ENCODE results near the gene SUPT6H.

SUPT6H gene

DNA sequence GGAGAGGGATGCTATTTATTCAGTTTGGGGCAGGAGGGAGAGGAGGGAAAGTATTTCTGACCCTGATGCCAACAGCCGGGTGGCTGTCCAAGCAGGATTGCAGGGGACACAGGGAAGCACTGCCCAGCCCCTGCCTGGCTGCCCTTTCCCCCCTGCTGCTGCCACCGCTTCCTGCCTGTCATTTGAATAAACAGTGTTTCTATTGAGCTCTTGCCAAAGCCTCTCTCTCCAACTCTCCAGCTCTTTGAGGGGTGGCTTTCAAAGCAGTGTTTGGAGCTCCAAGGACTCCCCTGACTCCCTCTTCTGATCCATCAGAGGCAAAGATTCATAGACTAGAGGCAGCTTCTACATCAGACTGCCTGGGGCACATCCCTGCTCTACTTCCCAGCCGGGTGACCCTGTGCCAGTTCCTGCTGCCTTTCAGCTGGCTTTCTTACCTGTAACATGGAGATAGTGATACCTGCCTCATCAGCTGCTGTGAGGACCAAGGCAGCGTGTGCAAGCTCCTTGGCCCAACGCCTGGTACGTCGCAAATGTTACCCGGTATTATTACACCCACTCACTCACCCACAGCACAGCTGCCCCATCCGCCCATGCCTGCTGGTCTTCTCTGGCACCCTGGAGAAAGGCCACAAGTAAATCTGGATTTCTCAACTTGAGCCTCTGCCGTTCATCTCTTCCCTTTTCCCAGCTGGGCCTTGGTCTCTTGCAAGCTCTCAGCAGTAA, 40.2 kb downstream of the SUPT6H start:
- DNase-seq (ENCODE audit: low spot score) = peak; percentile 27

- DNase-seq (ENCODE audit: low spot score) = no peak
Observed at GRCh38 chr17:28702752-28703150, 40.7 kb downstream of the SUPT6H start.

DNA sequence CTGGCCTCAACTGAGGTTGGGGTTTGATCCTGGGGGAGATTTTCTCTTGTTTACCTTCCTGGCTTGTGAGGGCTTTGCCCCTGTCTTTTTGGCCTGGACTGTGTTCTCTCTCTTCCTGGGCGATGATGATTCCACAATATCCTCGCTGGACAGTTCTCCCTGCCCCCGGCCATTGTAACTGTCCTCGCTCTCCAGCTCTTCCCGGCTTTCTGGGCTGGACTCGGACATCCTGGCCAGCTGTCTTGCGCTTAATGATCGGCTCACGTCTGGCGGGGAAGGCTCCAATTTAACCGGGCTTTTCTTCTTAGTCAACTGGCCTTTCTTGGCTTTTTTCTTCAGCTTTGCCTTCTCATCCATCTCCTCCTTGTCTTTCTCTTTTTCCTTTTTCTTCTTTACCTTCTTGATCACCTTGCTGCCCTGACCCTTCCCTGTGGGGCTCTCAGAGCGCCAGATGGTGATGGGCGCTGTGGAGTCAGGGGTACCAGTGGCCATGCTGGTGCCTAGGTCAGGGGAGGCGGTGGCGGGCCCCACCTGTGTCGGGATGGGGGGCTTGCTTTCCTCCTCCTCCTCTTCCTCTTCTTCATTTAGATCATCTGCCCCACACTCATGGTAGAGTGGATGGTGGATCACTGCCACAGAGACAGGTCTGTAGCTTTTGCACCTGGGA, 41.7 kb downstream of the SUPT6H start:
- no peak for DNase-seq (ENCODE audit: low spot score)

- no peak for DNase-seq (ENCODE audit: low spot score)
Observed at GRCh38 chr17:28704219-28704858, 42.3 kb downstream of the SUPT6H start.

GRCh38 chr17:28705074-28705659, 43.2 kb downstream of the SUPT6H start:
- no peak for DNase-seq (ENCODE audit: low spot score)

GRCh38 chr17:28705728-28706334, 43.8 kb downstream of the SUPT6H start:
- no peak for DNase-seq (ENCODE audit: low spot score)

GRCh38 chr17:28706471-28707338, 44.7 kb downstream of the SUPT6H start:
- DNase-seq (ENCODE audit: low spot score) = no peak

DNA sequence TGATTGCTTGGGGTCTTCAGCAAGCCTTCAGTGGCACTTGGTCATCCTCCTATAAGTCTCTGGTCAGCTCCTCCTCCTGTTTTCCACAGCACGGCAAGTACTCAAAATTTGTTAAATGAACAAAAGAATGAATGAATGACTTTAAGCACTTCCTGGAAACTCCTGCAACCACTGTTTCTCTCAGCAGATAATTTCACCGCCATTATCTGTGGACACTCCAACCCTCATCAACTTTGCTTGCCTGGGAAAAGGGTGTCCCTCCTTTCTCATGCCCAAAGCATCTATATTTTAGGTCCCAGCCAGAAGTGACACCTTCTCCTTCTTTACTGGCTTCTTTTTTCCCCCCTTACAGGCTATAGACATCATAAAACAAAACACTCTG, 45.3 kb downstream of the SUPT6H start:
- no peak for DNase-seq (ENCODE audit: low spot score)

GRCh38 chr17:28710861-28711722, 49.1 kb downstream of the SUPT6H start:
- DNase-seq (ENCODE audit: low spot score) = peak; percentile 86

DNA sequence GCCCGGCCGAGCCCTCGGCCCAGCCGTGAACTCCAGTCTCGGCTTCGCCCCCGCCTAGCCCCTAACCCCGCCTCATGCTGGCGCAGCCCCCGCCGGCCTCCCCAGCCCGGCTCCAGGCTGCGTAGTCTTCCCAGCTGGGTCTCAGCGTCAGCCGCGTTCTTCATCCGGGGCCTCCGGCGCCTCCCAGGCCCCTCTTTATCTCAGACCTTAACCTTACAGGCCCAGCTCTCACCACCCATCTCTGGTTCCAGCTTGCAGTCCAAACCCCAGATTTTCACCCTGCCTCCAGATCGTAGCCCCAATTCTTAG, 49.7 kb downstream of the SUPT6H start, which contains the start of gene PROCA1:
Gene PROCA1 (minus strand): TSS at position 166 of the 309 bp plus-strand sequence. CDS start 228 bp downstream, outside the sequence.
- no peak for DNase-seq (ENCODE audit: low spot score)

DNA sequence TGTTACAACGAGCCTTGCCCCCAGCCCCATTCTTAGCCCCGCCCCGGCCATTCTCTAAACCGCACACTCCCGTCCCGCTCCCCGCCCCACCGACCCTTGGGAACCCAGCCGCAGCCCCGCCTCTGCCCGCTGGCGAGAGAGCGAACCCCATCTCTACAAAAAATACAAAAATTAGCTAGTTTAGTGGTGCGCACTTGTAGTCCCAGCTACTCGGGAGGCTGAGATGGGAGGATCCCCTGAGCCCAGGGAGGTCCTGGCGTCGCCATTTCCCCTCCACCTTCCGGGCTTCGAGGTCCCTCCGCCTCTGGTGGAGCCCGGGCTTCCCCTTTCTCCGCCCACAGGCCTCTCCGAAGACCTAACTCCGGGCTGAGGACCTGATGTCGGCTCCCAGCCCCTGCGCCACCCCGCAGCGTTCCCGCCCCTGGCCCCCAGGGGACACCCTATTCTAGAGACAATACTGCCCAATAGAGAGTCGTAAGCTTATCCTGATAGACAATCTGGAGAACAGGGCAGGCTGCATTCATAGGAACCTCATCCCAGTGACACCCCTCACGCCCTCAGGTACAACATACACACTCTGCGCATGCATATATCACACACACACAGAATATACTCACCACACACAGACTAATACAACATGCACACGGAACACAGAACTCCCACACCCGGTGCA, 50.2 kb downstream of the SUPT6H start:
- peak; percentile 58 for DNase-seq (ENCODE audit: low spot score)

DNA sequence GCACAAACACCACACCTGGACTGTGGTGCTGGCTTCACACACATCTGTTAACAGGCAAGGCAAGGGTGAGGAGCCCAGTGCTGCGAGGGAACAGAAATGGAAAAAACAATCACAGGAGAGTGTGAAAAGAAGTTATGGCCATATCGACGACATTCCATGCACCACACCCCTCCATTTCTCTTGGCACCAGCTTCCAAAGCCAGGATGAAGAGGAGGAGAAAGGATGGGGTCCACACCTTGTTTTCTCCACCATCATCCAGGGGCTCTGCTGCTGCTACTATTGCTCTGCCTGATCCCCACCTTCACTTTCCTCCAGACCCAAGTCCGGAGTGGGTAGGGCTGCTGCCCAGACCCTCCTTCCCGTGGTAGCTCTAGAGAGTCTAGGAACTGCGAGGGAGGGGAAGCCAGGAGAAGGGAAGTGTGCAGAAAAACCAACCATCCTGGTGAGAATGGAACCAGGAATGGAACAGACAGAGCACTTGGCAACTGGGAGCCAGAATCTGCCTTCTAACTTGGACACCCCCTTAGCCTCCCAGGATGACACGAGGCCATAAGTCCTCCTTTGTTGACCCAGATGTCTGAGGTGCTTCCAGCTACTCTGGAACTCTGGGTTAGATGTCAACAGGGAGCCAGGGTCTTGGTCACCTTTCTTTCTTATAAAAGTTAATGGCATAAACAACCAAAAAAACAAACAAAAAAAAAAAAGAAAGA, 50.9 kb downstream of the SUPT6H start:
- peak; percentile 36 for DNase-seq (ENCODE audit: low spot score)

DNA sequence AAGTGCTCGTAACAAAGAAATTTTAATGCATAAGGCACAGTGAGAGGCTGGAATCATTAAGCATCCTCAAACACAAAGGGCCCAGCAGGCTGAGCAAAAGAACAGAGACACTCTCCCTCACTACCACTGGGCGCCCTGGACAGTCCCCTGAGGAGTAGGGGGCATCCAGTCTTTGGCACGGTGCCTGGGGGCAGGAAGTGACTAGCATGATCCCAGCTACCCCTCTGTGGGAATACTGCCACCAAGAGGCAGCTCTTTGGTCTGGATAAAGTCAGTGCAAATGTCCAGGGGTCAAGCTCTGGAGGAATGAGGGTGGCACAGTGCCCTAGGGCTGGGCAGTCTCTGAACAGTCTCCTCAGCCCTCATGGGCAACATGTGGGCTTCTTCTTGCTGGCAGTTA, 52.3 kb downstream of the SUPT6H start:
- DNase-seq (ENCODE audit: low spot score) = no peak

DNA sequence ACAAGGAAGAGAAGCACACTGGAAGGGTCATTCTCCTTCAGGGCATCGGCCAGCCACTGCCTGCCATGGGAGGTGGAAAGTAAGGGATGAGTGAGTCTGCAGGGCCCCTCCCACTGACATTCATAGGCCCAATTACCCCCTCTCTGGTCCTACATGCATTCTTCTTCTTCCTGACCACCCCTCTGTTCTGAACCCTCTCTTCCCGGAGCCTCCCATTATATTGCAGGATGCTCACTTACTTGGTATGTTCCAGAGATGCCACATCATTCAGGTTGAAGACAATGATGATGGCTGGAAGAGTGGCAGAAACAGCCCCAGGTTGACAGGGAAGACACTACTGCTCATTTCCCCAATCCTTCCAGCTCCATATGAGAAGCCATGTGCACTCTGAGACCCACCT, 53.2 kb downstream of the SUPT6H start:
- DNase-seq (ENCODE audit: low spot score) = no peak

- no peak for DNase-seq (ENCODE audit: low spot score)
Observed at GRCh38 chr17:28716740-28717577, 55.0 kb downstream of the SUPT6H start.

DNA sequence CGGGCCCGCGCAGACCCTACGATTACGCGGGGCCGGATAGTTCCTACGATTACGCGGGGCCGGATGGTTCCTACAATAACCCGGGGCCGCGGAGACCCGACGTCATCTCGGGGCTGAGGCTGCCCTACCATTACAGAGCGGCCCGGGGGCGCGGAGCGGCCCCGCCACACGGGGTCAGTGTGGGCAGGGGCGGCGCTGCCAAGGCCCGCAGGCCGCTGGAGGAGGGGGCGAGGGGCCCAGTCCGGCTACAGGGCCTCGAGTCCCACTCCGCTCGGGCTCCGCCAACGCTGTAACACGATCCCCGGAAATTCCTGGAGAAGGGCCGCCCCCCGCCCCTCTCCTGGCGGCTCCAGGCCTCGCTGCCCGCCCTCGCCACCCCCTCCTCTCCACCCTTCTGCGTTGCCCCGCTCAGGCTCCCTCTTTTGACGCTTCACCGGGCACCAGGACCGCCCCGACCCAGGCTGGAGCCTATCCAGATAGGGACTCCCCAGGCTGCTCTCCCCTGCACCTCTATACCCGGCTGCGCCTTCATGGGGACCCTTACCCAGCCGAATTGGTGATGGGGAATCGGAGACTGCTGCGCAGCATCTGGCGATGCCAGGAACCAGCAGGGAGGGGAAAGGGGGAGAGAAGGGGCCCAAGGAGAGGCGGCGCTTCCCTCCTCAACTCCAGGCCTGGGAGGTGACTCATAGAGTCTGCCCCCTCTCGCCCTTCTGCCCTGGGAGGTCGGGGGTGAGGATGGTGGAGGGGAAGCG, 55.8 kb downstream of the SUPT6H start, which contains the start of gene RAB34:
Gene RAB34 (minus strand): TSS at position 291 of the 755 bp plus-strand sequence. CDS start 602 bp downstream, outside the sequence.
- peak; percentile 76 for DNase-seq (ENCODE audit: low spot score)

- DNase-seq (ENCODE audit: low spot score) = peak; percentile 38
Observed at GRCh38 chr17:28718333-28719020, 56.5 kb downstream of the SUPT6H start.
